HL-60/S4 treated with phorbol 12-myristate 13-acetate at 8.2 ng/mL for 4 days and 3 days (cell line): ENCODE data around the gene TTLL3.
"Not testable (repeated sequence)": the region's sequence is repeated elsewhere in the genome, so short reads cannot be mapped to it uniquely, and the experiment has no call there.

Experiments used
- in situ Hi-C: fragments of 300-500 bp; cut with MboI; formaldehyde crosslinking; loops from 2 replicates; pipeline ENCODE4 v1.15.0; 2022; ENCODE audit warnings: low sequenced_read_pairs

TTLL3 gene

GRCh38 chr3:9865125-9865637 is 55.1 kb downstream of the TTLL3 start:
- in situ Hi-C loops, result not testable (repeated sequence)

- in situ Hi-C loops, result no loop called here
These were observed 56.6 kb downstream of the TTLL3 start for GRCh38 chr3:9866639-9867038.

DNA sequence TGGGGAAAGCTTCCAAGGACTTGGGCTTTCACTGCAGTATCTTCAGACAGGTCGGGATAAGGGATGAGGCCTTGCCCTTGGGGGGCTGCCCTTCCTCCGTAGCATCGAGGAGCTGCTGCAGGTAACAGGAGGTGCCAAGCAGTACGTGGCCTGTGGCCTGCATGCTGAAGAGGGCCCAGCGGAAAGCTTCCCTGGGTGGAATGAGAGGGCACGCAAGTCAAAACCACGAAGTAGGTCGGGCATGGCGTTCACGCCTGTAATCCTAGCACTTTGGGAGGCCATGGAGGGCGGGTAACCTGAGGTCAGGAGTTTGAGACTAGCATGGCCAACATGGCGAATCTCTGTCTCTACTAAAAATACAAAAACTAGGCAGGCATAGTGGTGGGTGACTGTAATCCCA is 57.0 kb downstream of the TTLL3 start:
- in situ Hi-C loops, result no loop called here

DNA sequence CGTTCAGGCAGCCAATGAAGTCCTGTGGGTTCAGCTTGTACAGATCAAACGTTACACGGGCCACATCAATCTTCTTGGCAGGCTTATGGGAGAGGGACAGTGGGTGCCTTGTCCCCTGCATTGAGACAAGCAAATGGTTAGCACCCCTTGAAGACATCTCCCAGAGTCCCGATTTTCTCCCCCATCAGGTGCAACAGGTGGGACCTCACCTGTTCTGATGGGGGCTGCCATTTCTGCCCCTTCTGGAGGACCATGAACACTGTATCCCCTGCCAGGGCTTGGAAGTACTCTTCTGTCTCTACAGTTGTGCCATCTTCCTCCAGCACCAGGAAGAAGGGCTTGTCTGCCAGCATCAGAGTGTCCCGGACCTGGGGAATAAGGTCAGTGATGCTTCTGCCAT is 59.9 kb downstream of the TTLL3 start:
- in situ Hi-C loops, result no loop called here

- in situ Hi-C loops, result no loop called here
These were observed 60.9 kb downstream of the TTLL3 start for GRCh38 chr3:9870978-9871377.

DNA sequence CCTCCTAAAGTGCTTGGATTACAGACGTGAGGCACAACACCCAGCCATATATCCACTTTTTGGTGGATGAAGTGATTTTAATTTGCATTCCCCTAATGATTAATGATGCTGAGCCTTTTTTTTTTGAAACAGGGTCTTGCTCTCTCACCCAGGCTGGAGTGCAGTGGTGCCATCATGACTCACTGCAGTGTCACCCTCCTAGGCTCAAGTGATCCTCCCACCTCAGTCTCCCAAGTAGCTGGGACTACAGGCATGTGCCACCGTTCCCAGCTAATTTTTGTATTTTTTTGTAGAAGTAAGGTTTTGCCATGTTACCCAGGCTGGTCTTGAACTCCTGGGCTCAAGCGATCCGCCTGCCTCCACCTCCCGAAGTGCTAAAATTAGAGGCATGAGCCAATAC is 62.0 kb downstream of the TTLL3 start:
- in situ Hi-C loops, result not testable (repeated sequence)

DNA sequence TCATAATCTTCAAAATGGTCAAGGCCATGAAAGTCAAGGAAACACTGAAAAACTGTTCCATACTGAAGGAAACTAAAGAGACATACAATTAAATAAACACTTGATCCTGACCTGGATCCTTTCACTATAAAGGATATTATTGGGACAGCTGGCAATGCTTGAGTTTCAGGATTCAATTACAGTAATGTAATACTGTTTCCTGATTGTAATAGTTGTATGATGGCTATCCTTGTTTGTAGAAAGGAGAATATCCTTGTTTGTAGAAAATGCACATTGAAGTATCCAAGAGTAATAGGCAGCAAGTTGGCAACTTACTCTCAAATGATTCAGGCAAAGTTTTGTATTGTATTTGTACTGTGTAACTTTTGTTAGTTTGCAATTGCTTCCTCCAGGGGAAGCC is 65.4 kb downstream of the TTLL3 start:
- in situ Hi-C loops, result no loop called here

DNA sequence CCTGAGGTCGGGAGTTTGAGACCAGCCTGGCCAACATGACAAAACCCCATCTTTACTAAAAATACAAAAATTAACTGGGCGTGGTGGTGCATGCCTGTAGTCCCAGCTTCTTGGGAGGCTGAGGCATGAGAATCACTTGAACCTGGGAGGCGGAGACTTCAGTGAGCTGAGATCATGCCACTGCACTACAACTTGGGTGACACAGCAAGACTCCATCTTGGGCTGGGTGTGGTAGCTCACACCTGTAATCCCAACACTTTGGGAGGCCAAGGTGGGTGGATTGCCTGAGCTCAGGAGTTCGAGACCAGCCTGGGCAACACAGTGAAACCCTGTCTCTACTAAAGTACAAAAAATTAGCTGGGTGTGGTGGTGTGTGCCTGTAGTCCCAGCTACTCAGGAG is 66.2 kb downstream of the TTLL3 start:
- in situ Hi-C loops, result not testable (repeated sequence)

DNA sequence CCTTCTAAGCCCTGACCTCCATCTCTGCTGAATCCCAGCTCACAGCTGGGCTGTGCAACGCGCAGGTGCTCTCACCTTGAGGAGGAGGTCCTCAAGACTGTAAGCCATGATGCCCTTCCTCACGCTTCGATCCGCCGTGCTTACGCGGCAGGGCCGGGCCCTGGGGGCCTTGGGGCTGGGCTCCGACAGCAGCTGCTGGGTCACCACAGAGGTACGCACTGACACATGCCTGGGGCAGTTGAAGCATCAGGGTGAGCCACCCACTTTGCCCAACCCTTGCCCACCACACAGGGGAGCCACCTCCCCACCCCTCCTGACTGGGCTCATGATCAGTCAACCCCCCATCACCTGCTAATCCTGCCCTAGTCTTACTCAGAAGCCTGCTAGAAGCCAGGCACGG is 66.9 kb downstream of the TTLL3 start:
- in situ Hi-C loops, result no loop called here

DNA sequence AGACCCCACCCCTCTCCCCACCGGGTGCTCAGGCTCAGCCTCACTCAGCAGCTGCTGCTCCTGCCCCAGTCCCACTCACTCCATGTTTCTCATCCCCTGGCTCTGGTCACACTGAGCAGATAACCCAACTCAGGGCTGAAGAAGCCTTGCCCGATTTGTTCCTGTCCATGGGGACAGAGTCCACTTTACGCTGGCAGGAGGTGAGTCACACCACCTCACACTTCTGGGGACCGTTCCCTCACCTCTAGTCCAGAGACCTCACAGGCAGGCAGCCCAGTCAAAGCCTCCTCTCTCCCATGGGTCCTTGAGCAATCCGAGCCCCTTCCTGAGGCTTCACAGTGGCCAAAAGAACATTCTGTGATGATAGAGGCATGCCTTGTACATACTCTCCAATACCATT is 68.6 kb downstream of the TTLL3 start:
- in situ Hi-C loops, result no loop called here

DNA sequence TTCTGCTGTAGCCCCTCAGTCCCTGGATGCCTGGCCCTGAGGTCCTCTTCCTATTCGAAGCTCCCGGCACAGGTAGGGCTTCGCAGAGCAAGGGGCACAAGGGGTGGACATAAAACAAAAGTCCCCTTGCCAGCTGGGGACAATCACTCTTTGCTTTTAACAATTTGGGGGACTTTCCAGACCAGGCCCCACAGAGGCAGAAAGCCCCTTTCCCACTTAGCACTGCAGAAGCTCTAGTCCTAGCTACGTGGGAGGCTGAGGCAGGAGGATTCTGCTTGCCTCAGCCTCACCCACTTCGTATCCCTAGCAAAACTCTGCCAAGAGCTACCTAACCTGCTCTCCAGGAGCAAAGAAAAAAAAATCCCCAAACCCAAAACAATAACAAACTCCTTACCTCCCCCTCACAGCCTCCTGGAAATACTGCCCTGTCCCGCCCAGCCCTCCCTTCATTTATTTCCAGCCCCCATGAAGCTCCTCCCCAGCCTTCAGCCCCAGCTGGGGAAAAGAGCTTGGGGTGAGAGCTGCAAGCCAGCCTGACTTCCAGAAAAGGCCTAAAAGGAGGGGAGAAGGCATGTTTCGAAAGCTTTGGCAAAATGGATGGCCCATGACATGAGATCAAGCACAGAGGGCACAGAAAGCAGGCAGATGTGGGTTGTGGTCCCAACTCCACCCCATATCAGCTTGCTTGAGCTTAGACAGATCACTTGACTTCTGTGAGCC is 69.9 kb downstream of the TTLL3 start, which contains the start of gene CIDEC:
CIDEC (minus strand) TSS at position 424 of the 720 bp plus-strand sequence. CDS start 1,767 bp downstream, outside the sequence.
- in situ Hi-C loops, result no loop called here

GRCh38 chr3:9881441-9881840 is 71.4 kb downstream of the TTLL3 start:
- in situ Hi-C loops, result no loop called here

GRCh38 chr3:9883706-9884554 is 73.9 kb downstream of the TTLL3 start:
- in situ Hi-C loops, result no loop called here

GRCh38 chr3:9884555-9885165 is 74.6 kb downstream of the TTLL3 start:
- in situ Hi-C loops, result no loop called here
